Kidney (tissue), 14 donors: ENCODE measurements around the gene NXPH4. TPM values are rescaled to one million over a fixed set of nuclear protein-coding genes. Genes with fewer than 3 reads are reported as not detected.
A peak's percentile ranks its signal among the peaks of the same experiment; 100 is the strongest.

ENCODE experiments used
- DNase-seq, 5 donors: peaks; one replicate each; pipeline ENCODE4 v3.0.0-alpha.2; 2013 to 2020
- FAIRE-seq: peaks from 2 replicates; lab custom pipeline; 2012; peaks lifted over from hg19 to GRCh38; lab: Jason Lieb, UNC
- H3K27ac ChIP-seq, 2 donors: one replicate each; pipeline ENCODE4 v1.7.0; 2013; ENCODE audit warnings: low read depth in 2 of 2, low read length in 2 of 2, inconsistent platforms in 1 of 2
- H3K27me3 ChIP-seq: one replicate; pipeline ENCODE4 v1.7.1; 2013; ENCODE audit warnings: low read length, inconsistent platforms; ENCODE audit not compliant: control insufficient read depth, insufficient read depth
- H3K36me3 ChIP-seq, 3 donors: one replicate each; pipeline versions ENCODE4 v1.7.0 to v1.7.1; 2013; ENCODE audit warnings: low read length in 3 of 3, control low read depth in 1 of 3, inconsistent platforms in 1 of 3; ENCODE audit not compliant: insufficient read depth in 3 of 3, control insufficient read depth in 2 of 3
- H3K4me1 ChIP-seq, 3 donors: one replicate each; pipeline versions ENCODE4 v1.7.0 to v1.7.1; 2013; ENCODE audit warnings: low read length in 3 of 3, inconsistent platforms in 1 of 3, low read depth in 1 of 3; ENCODE audit not compliant: control insufficient read depth in 2 of 3, insufficient read depth in 2 of 3
- H3K4me3 ChIP-seq, 3 donors: one replicate each; pipeline versions ENCODE4 v1.7.0 to v1.8.1; 2013; ENCODE audit warnings: low read length in 3 of 3, control low read depth in 1 of 3, inconsistent platforms in 1 of 3
- H3K9ac ChIP-seq, 3 donors: one replicate each; pipeline versions ENCODE4 v1.7.0 to v1.7.1; 2013; ENCODE audit warnings: low read length in 3 of 3, control low read depth in 1 of 3, inconsistent platforms in 1 of 3
- H3K9me3 ChIP-seq, 3 donors: one replicate each; pipeline versions ENCODE4 v1.7.0 to v1.7.1; 2013; ENCODE audit warnings: low read length in 3 of 3, control low read depth in 1 of 3, inconsistent platforms in 1 of 3; ENCODE audit not compliant: control insufficient read depth in 2 of 3, insufficient read depth in 1 of 3
- CTCF ChIP-seq: IDR thresholded peaks from 3 replicates; pipeline ENCODE4 v1.5.1; 2012; ENCODE audit warnings: mild to moderate bottlenecking, moderate library complexity, borderline replicate concordance; ENCODE audit not compliant: insufficient read depth; ENCODE audit errors: extremely low read depth
- intact Hi-C: fragments of 100-400 bp; cut with DNase I; formaldehyde crosslinking; loops from one replicate; pipeline ENCODE4 v1.11.1; 2022
- polyA plus RNA-seq: library from polyadenylated mRNA; stranded (reverse); fragments of 350-450 nt; fragmentation: Illumina TruSeq; extraction: RNeasy Lipid Tissue Mini Kit (QIAGEN cat#74804); gene quantifications from one replicate; pipeline ENCODE4 v1.2.3, GENCODE V29; 2014; ENCODE audit warnings: low read depth, low replicate concordance; ENCODE audit not compliant: insufficient read depth
- total RNA-seq: library from RNA; stranded (reverse); fragmentation: NEBNext Ultra II Directional; extraction: Animal tissue kit (Norgen Biotek cat#: 25700); gene quantifications from one replicate; pipeline ENCODE4 v1.2.1, GENCODE V29; 2021
- donor health status: control.
- donor health status: control.
- donor health status: control.
- donor health status: control.
- donor health status: control.
- donor health status: DM: yes; HTN: yes; CAD: no.
- donor health status: Normal renal cell carcinoma (clear cell type).

The NXPH4 gene
- total and polyA plus RNA-seq, 2 donors from 2014 or later = 0.16 to 0.71 TPM

- Histone ChIP-seq H3K27me3 (peaks cover 20% of the 10 kb centered on the region), H3K4me1 (peaks cover 3 to 22% (median 4%) of the 10 kb centered on the region in 3 donors), H3K27ac (peak overlapping the region; percentile 4 to 5), H3K9ac (no peak overlapping the region), H3K4me3 (no peak overlapping the region), H3K36me3 (peaks cover 3 to 26% (median 11%) of the 10 kb centered on the region in 3 donors), H3K9me3 (no peaks in the 10 kb centered on the region)
- TF ChIP-seq CTCF = no peak
- intact Hi-C loops = no loop called here
- FAIRE-seq (no peak), DNase-seq (peak; percentile 77 to 91 (median 86))
Measured at GRCh38 chr12:57235017-57235727, 18.6 kb downstream of the NXPH4 start.

GRCh38 chr12:57235728-57236131, 19.1 kb downstream of the NXPH4 start:
- no peak for FAIRE-seq
- Histone ChIP-seq H3K9me3 (no peaks in the 10 kb centered on the region), H3K4me3 (no peak overlapping the region), H3K27me3 (peaks cover 25% of the 10 kb centered on the region), H3K4me1 (peaks cover 3 to 22% (median 4%) of the 10 kb centered on the region in 3 donors), H3K9ac (no peak overlapping the region), H3K27ac (peak overlapping the region; percentile 4 to 5), H3K36me3 (peaks cover 3 to 26% (median 11%) of the 10 kb centered on the region in 3 donors)
- intact Hi-C loops = no loop called here
- peak in 1 of 5 donors; percentile 47 for DNase-seq
- TF ChIP-seq CTCF = no peak

DNA sequence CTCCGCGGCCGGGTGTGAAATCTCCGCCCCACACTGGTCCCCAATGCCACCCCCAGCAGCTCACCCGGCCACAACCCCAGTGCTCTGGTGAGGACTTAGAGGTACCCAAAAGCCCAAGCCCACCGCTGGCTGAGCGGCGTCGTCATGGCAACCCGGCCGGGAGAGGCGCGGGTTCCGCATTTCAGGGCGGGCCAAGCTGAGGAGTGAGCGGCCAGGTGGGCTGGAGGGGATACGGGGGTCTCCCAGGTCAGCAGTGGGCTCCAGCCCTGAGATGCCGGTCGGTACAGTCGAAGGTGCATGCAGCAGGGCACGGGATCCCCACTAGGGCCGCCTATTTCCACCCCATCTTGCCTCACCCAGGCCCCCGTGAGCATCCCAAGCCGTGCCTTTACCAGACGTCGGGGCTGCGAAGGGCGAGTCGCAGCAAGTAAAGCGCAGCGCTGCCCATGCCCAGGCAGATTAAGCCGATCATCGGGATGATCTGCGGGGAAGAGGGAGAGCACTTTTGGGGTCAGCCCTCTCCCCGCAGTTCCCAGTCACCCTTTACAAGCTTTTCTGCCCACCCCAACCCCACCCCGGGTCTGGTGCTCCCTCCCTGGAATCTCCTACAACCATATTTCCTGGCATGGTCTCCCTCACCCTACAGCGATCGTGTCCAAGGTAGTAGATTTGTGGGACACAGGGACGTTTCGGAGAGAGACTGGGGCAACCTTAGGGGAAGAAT, 19.8 kb downstream of the NXPH4 start:
- no peak overlapping the region for H3K9ac ChIP-seq
- no peak overlapping the region for H3K4me3 ChIP-seq
- peak in 1 of 5 donors; percentile 71 for DNase-seq
- no peak for TF ChIP-seq CTCF
- peaks cover 3 to 26% (median 11%) of the 10 kb centered on the region in 3 donors for H3K36me3 ChIP-seq
- H3K4me1 ChIP-seq = peaks cover 3 to 23% (median 4%) of the 10 kb centered on the region in 3 donors
- intact Hi-C loops = no loop called here
- no peaks in the 10 kb centered on the region for H3K9me3 ChIP-seq
- no peak for FAIRE-seq
- no peak overlapping the region for H3K27ac ChIP-seq
- H3K27me3 ChIP-seq = peaks cover 31% of the 10 kb centered on the region
